IgD-negative memory B cell (primary cell): ENCODE data around the gene TSHB. TPM values are rescaled to one million over a fixed set of nuclear protein-coding genes. Genes with fewer than 3 reads are reported as not detected.

ENCODE experiments used
- H3K27ac Mint-ChIP-seq, 3 donors: one replicate each; pipeline ENCODE4 v1.8.0; 2020 to 2022; ENCODE audit warnings: mild to moderate bottlenecking in 3 of 3, mixed read lengths in 3 of 3, moderate library complexity in 1 of 3
- H3K27me3 Mint-ChIP-seq: one replicate; pipeline ENCODE4 v1.8.0; 2021; ENCODE audit warnings: mixed read lengths
- H3K36me3 Mint-ChIP-seq: one replicate; pipeline ENCODE4 v1.8.0; 2020; ENCODE audit warnings: mild to moderate bottlenecking, mixed read lengths
- H3K4me1 Mint-ChIP-seq, 3 donors: one replicate each; pipeline ENCODE4 v1.8.0; 2020 to 2022; ENCODE audit warnings: mixed read lengths in 3 of 3, mild to moderate bottlenecking in 1 of 3
- H3K4me3 Mint-ChIP-seq, 4 donors: one replicate each; pipeline ENCODE4 v1.8.0; 2020 to 2022; ENCODE audit warnings: mild to moderate bottlenecking in 4 of 4, mixed read lengths in 4 of 4, moderate library complexity in 3 of 4
- H3K9me3 Mint-ChIP-seq, 3 donors: one replicate each; pipeline ENCODE4 v1.8.0; 2020 to 2021; ENCODE audit warnings: mixed read lengths in 3 of 3, mild to moderate bottlenecking in 1 of 3
- polyA plus RNA-seq: library from polyadenylated mRNA; unstranded; fragments of 300-500 nt; fragmentation: Illumina TruSeq; gene quantifications from one replicate; pipeline ENCODE4 v1.2.3, GENCODE V29; 2021

TSHB gene
- polyA plus RNA-seq, 1 donor from 2014 or later = not detected

DNA sequence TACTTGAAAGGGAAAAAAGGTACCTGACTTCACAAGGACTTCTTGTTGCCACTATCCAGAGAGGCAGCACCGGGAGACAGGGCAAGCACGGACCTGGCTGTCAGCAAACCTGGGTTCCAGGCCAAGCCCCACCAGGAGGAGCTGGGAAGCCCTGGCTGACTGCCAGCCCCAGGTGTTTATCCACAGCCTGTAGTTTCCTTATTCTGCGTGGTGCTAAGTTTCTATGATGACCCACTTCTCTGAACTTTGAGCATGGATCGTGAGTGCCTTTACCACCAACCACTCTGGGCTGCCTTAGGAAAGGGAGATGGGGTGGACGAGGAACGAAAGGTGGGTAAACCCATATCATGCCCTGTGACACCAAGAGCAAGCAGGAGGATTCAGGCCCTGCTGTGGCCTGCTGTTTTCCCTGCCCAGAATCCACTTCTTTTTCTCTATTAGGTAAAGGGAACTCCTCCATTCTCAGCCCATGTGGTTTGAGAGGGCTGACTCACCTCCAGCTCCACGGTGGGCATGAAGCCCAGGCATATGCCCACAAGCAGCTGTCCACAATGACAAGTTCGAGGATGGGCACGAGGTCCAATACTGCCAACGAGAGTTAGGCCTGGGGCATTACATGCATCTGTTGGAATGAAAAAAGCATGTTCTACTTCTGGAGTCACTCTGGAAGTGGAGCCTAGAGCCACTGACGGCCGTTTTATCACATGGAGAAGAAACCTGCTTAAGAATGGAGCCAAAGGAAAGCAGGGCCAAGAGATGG is 39.4 kb downstream of the TSHB start:
- H3K9me3 Mint-ChIP-seq = peaks cover 0 to 3% (median 0%) of the 10 kb centered on the region in 3 donors
- H3K27ac Mint-ChIP-seq = peak overlapping the region in 1 of 3 donors; percentile 88
- H3K36me3 Mint-ChIP-seq = peaks cover 3% of the 10 kb centered on the region
- no peak overlapping the region for H3K4me3 Mint-ChIP-seq
- peaks cover 2% of the 10 kb centered on the region for H3K27me3 Mint-ChIP-seq
- H3K4me1 Mint-ChIP-seq = peaks cover 0 to 8% (median 5%) of the 10 kb centered on the region in 3 donors

DNA sequence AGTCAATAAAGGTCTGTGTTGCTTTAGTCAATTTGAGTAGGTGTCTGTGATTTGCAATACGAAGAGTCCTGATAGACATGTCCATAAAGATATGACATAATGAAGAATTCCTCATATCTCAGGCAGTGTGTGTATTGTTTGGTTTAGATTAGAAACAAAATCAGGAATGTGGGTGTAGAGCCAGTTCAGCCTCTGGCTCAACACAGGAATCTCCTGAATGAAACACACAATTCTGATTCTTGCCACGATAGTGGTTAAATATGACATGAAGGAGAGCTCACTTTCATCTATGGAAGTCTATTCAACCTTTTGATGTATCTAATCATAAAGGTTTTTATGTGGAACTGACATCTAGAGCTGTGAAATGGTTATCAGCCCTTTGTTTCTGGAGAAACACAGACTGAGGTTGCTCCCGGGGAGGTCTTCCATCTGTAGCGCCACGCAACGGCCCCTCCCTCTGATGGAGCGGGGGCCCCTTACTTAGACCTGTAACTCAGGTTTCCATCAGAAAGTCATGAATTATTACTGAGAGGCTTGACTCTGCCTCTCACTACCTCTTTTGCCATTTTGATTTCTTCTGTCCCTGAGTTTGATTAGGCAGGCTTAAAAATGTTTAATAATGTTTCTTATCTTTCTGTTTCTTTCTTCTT is 40.2 kb downstream of the TSHB start:
- peaks cover 1% of the 10 kb centered on the region for H3K27me3 Mint-ChIP-seq
- H3K27ac Mint-ChIP-seq = peak overlapping the region in 1 of 3 donors; percentile 88
- no peak overlapping the region for H3K4me3 Mint-ChIP-seq
- H3K9me3 Mint-ChIP-seq = peaks cover 0 to 3% (median 0%) of the 10 kb centered on the region in 3 donors
- peaks cover 3% of the 10 kb centered on the region for H3K36me3 Mint-ChIP-seq
- H3K4me1 Mint-ChIP-seq = peaks cover 0 to 4% (median 0%) of the 10 kb centered on the region in 3 donors

DNA sequence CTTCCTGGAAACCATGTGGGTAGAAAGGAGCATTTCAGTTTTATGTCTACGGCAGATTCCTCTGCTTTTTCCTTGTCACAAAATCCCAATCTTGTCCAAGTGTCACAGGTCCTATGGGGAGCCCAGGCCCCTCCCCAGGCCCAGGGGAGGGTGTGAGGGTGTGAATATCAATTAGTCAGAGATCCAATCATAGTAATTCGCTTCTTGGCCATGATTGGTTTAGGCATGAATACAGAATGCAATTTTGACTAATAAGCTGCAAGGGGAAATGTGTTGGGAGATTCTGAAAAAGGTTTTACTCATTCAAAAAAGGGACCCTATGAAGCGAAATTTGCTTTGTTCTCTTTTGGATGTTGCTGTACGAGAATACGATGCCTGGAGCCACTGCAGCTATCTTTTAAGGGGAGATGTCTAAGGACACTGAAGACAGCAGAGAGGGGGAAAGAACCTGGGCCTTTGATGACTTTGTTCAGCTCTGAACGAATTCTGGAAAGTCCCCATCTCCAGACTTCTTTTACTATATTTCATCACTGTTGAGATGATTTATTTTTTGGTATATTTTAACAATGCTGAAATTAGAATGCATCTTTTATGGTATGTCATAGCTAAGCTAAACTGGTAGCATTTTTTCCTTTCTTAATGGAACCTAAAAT is 41.5 kb downstream of the TSHB start:
- Mint-ChIP-seq H3K4me3 (no peak overlapping the region), H3K4me1 (no peaks in the 10 kb centered on the region), H3K27me3 (peaks cover 8% of the 10 kb centered on the region), H3K27ac (no peak overlapping the region), H3K36me3 (peaks cover 3% of the 10 kb centered on the region), H3K9me3 (peaks cover 0 to 2% (median 0%) of the 10 kb centered on the region in 3 donors)

DNA sequence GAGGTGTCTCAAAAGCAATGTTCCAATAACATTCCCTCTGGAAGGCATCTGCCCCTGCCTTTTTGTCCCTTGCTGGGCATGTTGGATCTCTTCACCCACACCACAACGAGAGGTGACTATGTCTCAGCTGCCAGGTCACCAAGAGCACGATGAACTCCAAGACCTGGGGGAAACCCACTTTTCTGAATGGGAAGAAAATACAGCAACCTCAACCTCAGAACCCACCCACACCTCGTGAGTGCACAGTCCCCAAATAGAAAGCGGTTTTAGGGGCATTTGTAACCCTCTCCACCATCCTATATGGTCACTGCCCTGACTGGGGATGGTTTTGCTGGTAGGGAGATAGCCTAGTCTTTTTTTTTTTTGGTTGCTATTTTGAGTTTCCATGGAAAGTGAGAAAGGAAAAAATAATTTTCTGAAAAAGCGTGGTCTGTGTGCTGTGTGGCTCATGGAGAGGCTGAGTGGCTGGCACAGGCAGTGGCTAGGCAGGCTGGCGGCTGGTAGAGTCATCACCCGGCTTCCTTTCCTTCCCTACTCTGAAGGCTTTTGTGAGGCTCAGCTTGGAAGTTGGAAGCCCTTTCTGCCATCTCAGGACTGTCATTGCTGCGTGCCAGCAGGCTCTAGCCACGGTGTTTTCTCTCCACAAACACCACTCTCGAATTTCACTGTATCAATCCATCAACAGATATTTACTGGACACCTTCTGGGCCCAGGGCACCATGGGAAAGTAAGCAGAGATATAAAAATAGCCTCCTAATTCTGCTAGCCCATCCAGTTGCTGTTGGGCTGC is 43.9 kb downstream of the TSHB start:
- no peaks in the 10 kb centered on the region for H3K4me1 Mint-ChIP-seq
- H3K9me3 Mint-ChIP-seq = peaks cover 0 to 2% (median 0%) of the 10 kb centered on the region in 3 donors
- no peak overlapping the region for H3K27ac Mint-ChIP-seq
- no peak overlapping the region for H3K4me3 Mint-ChIP-seq
- H3K36me3 Mint-ChIP-seq = peaks cover 3% of the 10 kb centered on the region
- peaks cover 14% of the 10 kb centered on the region for H3K27me3 Mint-ChIP-seq

DNA sequence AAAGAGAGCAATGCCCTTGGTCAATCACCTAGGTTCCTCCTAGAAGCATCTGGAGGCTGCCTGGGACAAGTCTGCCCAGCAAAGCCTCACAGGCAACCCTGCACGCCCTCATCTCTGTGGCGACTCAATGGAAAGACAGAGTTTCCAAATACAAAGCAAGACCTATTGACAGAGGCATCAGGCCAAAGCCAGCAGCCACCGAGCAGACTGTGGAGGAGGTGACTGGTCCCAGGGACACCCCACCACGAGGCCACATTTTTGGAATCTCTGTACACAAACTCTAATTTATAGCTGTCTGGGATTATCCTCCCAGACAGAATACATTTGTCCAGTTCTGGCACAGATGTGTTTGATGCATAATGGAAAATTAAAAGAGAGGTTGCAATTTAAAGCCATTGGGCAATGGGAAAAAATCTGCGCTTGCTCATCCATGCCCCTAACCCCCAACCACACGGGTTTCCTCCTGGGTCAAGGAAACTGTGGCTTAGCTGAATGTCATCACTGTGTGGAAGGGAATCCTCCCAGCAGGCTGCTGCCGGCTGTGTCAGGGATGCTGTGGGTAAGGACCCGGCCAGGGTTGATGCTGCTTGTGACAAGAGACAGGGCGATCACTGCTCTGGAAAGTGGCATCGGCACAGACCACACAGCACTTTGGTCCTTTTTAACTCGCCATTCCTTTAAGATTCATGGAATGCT is 45.4 kb downstream of the TSHB start:
- Mint-ChIP-seq H3K4me3 (no peak overlapping the region), H3K27me3 (peaks cover 14% of the 10 kb centered on the region), H3K27ac (no peak overlapping the region), H3K9me3 (peaks cover 0 to 2% (median 0%) of the 10 kb centered on the region in 3 donors), H3K4me1 (no peaks in the 10 kb centered on the region), H3K36me3 (peaks cover 3% of the 10 kb centered on the region)

DNA sequence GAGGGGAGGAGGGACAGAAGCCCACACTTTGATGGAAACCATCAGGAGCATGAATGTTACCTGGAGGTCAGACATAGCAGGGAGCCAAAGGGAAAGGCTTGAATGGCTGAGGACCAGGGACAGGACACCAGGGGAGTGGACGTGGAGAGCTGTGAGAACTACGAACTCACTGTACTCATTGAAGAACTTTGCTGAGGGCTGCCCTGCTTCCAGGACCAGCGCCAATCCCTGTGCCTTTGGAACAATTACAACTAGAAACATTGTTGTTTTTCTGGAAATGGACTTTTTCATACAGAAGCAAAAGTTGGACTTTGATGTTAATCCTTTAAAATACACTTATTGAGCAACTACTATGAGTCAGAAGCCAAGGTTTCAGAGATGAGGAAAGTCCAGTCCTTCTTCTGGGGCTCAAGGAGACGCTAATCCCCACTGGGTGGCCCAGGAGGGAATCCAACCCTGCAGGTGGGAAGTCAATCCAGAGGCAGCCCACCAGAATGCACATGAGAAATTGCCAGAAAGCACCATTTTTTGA is 46.8 kb downstream of the TSHB start:
- no peak overlapping the region for H3K27ac Mint-ChIP-seq

DNA sequence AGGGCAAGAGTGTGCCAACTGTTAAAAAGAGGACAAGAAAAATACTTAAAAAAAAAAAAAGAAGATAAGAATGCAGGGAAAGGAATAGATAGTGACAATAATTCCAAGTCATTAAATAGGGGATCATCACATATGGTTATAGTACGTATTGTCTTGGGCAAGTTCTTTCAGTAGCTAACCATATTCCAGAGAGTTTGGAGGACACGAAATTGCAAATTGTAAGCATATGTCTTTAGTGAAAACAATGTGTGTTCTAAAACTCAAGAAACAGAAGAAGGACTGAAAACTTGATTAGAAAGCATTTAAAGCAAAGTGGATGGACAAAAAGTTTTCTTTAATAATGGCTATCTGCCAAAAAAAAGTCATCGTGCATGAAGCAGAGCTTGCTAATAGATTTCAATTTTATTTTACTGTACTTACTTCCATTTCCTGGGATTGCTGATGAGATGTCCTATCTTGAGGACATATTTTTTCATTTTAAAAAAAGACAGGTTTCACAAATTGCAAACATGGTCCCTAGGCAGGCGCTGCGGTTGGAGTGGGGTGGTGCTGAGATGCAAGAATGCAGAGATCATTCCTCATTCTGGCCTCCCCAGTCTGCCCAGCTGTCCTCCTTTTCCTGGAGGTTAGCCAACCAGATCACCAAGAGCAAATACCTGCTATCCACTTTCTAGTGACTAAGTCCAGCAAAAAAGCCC is 47.8 kb downstream of the TSHB start:
- Mint-ChIP-seq H3K27me3 (peaks cover 15% of the 10 kb centered on the region), H3K27ac (no peak overlapping the region), H3K4me3 (no peak overlapping the region), H3K9me3 (peaks cover 0 to 2% (median 0%) of the 10 kb centered on the region in 3 donors), H3K36me3 (no peaks in the 10 kb centered on the region), H3K4me1 (no peaks in the 10 kb centered on the region)

More for the DNA sequence above, 46.8 kb downstream of the TSHB start:
- Mint-ChIP-seq H3K4me3 (peak overlapping the region in 1 of 4 donors; percentile 1), H3K4me1 (no peaks in the 10 kb centered on the region), H3K27me3 (peaks cover 14% of the 10 kb centered on the region), H3K36me3 (no peaks in the 10 kb centered on the region), H3K9me3 (peaks cover 0 to 2% (median 0%) of the 10 kb centered on the region in 3 donors)

DNA sequence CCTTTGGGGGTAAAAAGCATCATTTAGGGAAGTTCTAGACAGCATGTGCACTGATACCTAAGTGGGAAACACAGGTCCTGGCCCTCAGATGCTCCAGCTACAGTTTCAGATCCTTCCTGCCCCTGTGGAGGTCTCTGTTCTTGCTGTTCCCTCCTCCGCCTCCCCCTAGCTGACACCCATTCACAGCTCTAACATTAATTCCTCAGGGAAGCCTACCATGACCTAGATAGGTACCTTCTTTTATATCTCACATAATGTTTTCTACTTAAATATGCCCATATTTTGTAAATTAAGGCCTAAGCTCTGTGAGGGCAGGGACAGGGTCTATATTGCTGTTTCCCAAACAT is 48.3 kb downstream of the TSHB start:
- H3K4me1 Mint-ChIP-seq = no peaks in the 10 kb centered on the region
- peaks cover 0 to 2% (median 0%) of the 10 kb centered on the region in 3 donors for H3K9me3 Mint-ChIP-seq
- H3K36me3 Mint-ChIP-seq = no peaks in the 10 kb centered on the region
- H3K27ac Mint-ChIP-seq = peak overlapping the region in 1 of 3 donors; percentile 55
- peaks cover 15% of the 10 kb centered on the region for H3K27me3 Mint-ChIP-seq
- H3K4me3 Mint-ChIP-seq = no peak overlapping the region

DNA sequence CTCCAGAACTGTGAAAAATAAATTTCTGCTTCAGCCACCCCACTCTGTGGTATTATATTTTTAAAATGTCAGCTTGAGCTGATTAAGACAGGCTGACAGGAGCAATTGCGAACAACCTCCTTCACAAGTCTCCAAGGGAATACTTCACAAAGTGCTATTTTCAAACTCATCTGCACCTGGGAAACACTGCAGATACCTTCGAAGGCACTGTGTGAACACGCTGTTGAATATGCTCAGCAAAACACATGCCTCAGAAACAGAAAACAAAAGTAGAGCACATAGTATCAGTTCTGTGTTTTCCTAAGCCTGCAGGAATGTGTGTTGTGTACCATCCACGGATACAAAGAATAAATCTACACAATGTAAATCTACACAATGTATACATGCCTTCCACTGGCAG is 49.1 kb downstream of the TSHB start:
- H3K36me3 Mint-ChIP-seq = no peaks in the 10 kb centered on the region
- no peak overlapping the region for H3K4me3 Mint-ChIP-seq
- no peaks in the 10 kb centered on the region for H3K4me1 Mint-ChIP-seq
- H3K9me3 Mint-ChIP-seq = peaks cover 0 to 2% (median 0%) of the 10 kb centered on the region in 3 donors
- H3K27me3 Mint-ChIP-seq = peaks cover 17% of the 10 kb centered on the region
- no peak overlapping the region for H3K27ac Mint-ChIP-seq

DNA sequence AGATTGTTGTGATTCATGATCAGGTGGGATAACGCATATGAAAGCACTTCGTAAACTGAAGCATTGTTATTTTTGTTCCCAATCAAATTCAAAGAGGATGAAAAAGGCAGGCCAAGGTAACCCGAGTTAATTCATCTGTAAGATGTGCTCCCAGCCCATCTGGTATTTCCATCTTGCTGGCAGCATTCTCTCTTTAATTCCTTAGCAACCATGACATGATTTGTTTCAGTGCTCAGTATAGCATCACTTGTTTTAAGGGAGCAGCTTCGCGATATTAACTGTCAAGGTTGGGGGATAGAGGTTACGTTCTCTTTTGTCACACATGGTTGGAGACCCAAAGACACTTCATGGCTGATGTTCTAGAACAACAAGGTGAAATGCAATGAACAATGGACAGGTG is 53.3 kb downstream of the TSHB start:
- Mint-ChIP-seq H3K4me3 (no peak overlapping the region), H3K27ac (no peak overlapping the region), H3K9me3 (no peaks in the 10 kb centered on the region), H3K36me3 (no peaks in the 10 kb centered on the region), H3K27me3 (peaks cover 5% of the 10 kb centered on the region), H3K4me1 (no peaks in the 10 kb centered on the region)

Other genes starting within 250 kb of the TSHB start
- 33.9 TPM for gene SIKE1, start 249.1 kb upstream of the TSHB start, polyA plus RNA-seq
- not detected for gene SYCP1, start 175.0 kb upstream of the TSHB start, polyA plus RNA-seq
- 2.0 TPM for gene TSPAN2, start 59.7 kb downstream of the TSHB start, polyA plus RNA-seq